Measurements from ENCODE around the gene TENM3. TPM values are rescaled to one million over a fixed set of nuclear protein-coding genes. Genes with fewer than 3 reads are reported as not detected.
"Not testable (repeated sequence)": the region's sequence is repeated elsewhere in the genome, so short reads cannot be mapped to it uniquely, and the experiment has no call there.

Gene TENM3
- total RNA-seq (6.8 TPM), polyA plus RNA-seq (ENCODE audit: insufficient read depth, low read depth, low replicate concordance) (0.58 TPM)
- long read RNA-seq, donor 1: 0 reads
- long read RNA-seq, donor 2: 0 reads
- long read RNA-seq, donor 3: 0 reads
- long read RNA-seq, donor 4: 0 reads
- long read RNA-seq, donor 5: 0 reads
- long read RNA-seq, donor 6: 0 reads
- long read RNA-seq, donor 7, partial matches to known transcripts: 4 of 5 reads
- long read RNA-seq, donor 7, other reads (novel, unspliced or antisense): 1 of 5 reads
- long read RNA-seq, donor 8: 0 reads
- long read RNA-seq, donor 9: 0 reads
- long read RNA-seq, donor 10: 0 reads

DNA sequence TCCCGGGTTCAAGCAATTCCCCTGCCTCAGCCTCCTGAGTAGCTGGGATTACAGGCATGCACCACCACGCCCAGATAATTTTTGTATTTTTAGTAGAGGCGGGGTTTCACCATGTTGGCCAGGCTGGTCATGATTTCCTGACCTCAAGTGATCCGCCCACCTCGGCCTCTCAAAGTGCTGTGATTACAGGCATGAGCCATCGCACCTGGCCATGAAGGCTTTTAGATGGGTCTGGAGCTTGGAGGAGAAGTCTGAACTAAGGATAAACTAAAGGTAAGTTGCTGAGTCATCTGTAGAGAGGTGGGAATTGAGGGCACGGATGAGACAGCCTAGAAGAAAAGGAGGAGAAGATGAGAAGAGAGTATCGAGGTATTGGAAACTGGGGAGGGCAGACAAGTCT lies at the start of gene TENM3:
Gene TENM3 (plus strand): TSS at position 199 of the 400 bp plus-strand sequence. CDS start 80,619 bp downstream, outside the sequence.
- intact Hi-C loops (cut with DNase I); H3K36me3 ChIP-seq (ENCODE audit: control insufficient read depth in 2 of 3, insufficient read depth in 3 of 3, low read length in 3 of 3); H3K27me3 ChIP-seq (ENCODE audit: control insufficient read depth, insufficient read depth, low read length); H3K4me3 ChIP-seq (ENCODE audit: low read length in 3 of 3); DNase-seq; FAIRE-seq; H3K9ac ChIP-seq (ENCODE audit: low read length in 3 of 3); H3K27ac ChIP-seq (ENCODE audit: low read depth in 2 of 2, low read length in 2 of 2); H3K9me3 ChIP-seq (ENCODE audit: control insufficient read depth in 2 of 3, insufficient read depth in 1 of 3, low read length in 3 of 3); H3K4me1 ChIP-seq (ENCODE audit: control insufficient read depth in 2 of 3, insufficient read depth in 2 of 3, low read depth in 1 of 3, low read length in 3 of 3): not testable (repeated sequence)

DNA sequence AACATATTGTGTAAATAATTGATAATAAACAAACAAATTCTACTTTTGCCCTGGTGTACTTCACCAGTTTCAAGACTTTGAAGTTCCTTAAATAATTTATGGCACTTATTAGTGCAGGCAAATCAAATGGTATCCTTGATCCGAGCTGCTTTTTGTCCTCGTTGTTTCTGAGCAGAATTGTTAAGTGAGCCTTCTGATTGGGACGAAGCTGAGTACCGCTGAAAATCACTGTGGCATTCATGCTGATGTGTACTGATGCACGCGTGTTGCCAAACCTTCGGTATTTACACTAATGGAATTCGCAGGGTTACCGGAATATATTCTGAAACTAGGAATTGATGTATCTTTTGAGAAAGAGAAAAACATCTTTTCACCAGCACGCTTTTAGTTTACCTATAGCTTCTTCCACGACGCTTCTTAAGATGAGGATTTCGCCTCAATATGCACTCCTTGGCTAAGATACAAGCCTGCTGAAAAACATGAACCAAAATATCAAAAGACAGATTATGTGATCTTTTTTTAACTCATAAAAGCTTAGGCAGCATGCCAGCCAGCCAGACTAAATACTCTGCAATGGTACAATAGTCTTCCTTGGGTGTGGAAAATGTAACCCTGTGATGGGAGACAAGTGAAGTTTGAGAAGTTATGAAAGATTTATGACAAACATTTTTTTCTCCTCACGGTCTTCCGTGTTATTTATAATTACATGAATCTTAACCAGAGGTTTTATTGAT lies 48.9 kb upstream of the TENM3 start:
- no peaks in the 10 kb centered on the region for H3K4me1 ChIP-seq (ENCODE audit: control insufficient read depth in 2 of 3, insufficient read depth in 2 of 3, low read depth in 1 of 3, low read length in 3 of 3)
- no peaks in the 10 kb centered on the region for H3K27me3 ChIP-seq (ENCODE audit: control insufficient read depth, insufficient read depth, low read length)
- no peak overlapping the region for H3K4me3 ChIP-seq (ENCODE audit: low read length in 3 of 3)
- DNase-seq (no peak), FAIRE-seq (no peak)
- no peaks in the 10 kb centered on the region for H3K36me3 ChIP-seq (ENCODE audit: control insufficient read depth in 2 of 3, insufficient read depth in 3 of 3, low read length in 3 of 3)
- TF ChIP-seq, protein P1, sequence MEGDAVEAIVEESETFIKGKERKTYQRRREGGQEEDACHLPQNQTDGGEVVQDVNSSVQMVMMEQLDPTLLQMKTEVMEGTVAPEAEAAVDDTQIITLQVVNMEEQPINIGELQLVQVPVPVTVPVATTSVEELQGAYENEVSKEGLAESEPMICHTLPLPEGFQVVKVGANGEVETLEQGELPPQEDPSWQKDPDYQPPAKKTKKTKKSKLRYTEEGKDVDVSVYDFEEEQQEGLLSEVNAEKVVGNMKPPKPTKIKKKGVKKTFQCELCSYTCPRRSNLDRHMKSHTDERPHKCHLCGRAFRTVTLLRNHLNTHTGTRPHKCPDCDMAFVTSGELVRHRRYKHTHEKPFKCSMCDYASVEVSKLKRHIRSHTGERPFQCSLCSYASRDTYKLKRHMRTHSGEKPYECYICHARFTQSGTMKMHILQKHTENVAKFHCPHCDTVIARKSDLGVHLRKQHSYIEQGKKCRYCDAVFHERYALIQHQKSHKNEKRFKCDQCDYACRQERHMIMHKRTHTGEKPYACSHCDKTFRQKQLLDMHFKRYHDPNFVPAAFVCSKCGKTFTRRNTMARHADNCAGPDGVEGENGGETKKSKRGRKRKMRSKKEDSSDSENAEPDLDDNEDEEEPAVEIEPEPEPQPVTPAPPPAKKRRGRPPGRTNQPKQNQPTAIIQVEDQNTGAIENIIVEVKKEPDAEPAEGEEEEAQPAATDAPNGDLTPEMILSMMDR (IDR thresholded peaks at IDR 0.05; ENCODE audit: borderline replicate concordance, extremely low read depth, insufficient read depth): no peak
- H3K27ac ChIP-seq (ENCODE audit: low read depth in 2 of 2, low read length in 2 of 2): no peak overlapping the region
- intact Hi-C loops (cut with DNase I): no loop called here
- no peaks in the 10 kb centered on the region for H3K9me3 ChIP-seq (ENCODE audit: control insufficient read depth in 2 of 3, insufficient read depth in 1 of 3, low read length in 3 of 3)
- no peak overlapping the region for H3K9ac ChIP-seq (ENCODE audit: low read length in 3 of 3)

DNA sequence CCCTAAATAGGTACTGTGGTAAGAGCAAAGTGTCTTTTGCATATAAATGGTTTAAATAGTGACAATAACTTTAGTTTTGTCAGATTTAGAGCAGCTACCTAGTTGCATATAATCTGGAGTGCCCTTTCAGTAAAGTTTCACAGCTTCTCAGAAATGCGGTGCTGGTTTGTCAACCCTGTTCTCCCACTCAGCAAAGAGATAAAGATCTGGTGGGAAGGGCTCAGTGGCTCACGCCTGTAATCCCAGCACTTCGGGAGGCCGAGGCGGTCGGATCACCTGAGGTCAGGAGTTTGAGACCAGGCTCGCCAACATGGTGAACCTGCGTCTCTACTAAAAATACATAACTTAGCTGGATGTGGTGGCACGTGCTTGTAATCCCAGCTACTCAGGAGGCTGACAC lies 45.6 kb upstream of the TENM3 start:
- FAIRE-seq (no peak), DNase-seq (no peak)
- no peak overlapping the region for H3K27ac ChIP-seq (ENCODE audit: low read depth in 2 of 2, low read length in 2 of 2)
- H3K4me1 ChIP-seq (ENCODE audit: control insufficient read depth in 2 of 3, insufficient read depth in 2 of 3, low read depth in 1 of 3, low read length in 3 of 3): no peaks in the 10 kb centered on the region
- H3K9me3 ChIP-seq (ENCODE audit: control insufficient read depth in 2 of 3, insufficient read depth in 1 of 3, low read length in 3 of 3): no peaks in the 10 kb centered on the region
- no peak overlapping the region for H3K9ac ChIP-seq (ENCODE audit: low read length in 3 of 3)
- intact Hi-C loops (cut with DNase I): no loop called here
- no peaks in the 10 kb centered on the region for H3K36me3 ChIP-seq (ENCODE audit: control insufficient read depth in 2 of 3, insufficient read depth in 3 of 3, low read length in 3 of 3)
- no peaks in the 10 kb centered on the region for H3K27me3 ChIP-seq (ENCODE audit: control insufficient read depth, insufficient read depth, low read length)
- no peak overlapping the region for H3K4me3 ChIP-seq (ENCODE audit: low read length in 3 of 3)
- TF ChIP-seq, protein P1 (IDR thresholded peaks at IDR 0.05; ENCODE audit: borderline replicate concordance, extremely low read depth, insufficient read depth): no peak

DNA sequence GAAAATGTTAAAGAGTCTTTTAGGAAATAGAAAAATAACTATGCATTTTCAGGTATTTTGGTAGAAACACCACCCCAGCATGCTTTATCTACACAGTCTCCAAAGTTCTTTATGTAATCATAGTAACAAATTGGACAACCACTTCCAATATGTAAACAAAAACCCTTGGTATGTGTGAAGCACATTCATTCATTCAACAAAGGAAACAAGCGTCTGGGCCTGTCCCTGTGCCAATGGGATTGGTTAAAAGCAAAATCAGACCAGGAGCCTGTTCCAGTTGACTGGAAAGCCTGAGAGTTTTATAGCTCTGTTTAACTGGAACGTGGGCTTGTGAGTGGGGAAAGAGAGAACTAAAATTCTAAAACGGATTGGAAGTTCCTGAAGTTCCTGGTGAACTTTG lies 41.3 kb upstream of the TENM3 start:
- Histone ChIP-seq H3K9me3 (ENCODE audit: control insufficient read depth in 2 of 3, insufficient read depth in 1 of 3, low read length in 3 of 3) (no peaks in the 10 kb centered on the region), H3K4me3 (ENCODE audit: low read length in 3 of 3) (no peak overlapping the region), H3K36me3 (ENCODE audit: control insufficient read depth in 2 of 3, insufficient read depth in 3 of 3, low read length in 3 of 3) (no peaks in the 10 kb centered on the region), H3K27ac (ENCODE audit: low read depth in 2 of 2, low read length in 2 of 2) (no peak overlapping the region), H3K9ac (ENCODE audit: low read length in 3 of 3) (no peak overlapping the region), H3K4me1 (ENCODE audit: control insufficient read depth in 2 of 3, insufficient read depth in 2 of 3, low read depth in 1 of 3, low read length in 3 of 3) (peaks cover 0 to under 1% (median 0%) of the 10 kb centered on the region in 3 donors), H3K27me3 (ENCODE audit: control insufficient read depth, insufficient read depth, low read length) (no peaks in the 10 kb centered on the region)
- intact Hi-C loops (cut with DNase I): no loop called here
- DNase-seq (no peak), FAIRE-seq (no peak)
- TF ChIP-seq, protein P1 (IDR thresholded peaks at IDR 0.05; ENCODE audit: borderline replicate concordance, extremely low read depth, insufficient read depth): no peak
